Ammon's horn (tissue), 1 donor: ENCODE measurements around the gene GRB2.
"Not testable (repeated sequence)": the region's sequence is repeated elsewhere in the genome, so short reads cannot be mapped to it uniquely, and the experiment has no call there.

Experiments used
- DNase-seq: peaks from one replicate; pipeline ENCODE4 v3.0.0-alpha.2; 2016; ENCODE audit warnings: low spot score

The GRB2 gene

DNA sequence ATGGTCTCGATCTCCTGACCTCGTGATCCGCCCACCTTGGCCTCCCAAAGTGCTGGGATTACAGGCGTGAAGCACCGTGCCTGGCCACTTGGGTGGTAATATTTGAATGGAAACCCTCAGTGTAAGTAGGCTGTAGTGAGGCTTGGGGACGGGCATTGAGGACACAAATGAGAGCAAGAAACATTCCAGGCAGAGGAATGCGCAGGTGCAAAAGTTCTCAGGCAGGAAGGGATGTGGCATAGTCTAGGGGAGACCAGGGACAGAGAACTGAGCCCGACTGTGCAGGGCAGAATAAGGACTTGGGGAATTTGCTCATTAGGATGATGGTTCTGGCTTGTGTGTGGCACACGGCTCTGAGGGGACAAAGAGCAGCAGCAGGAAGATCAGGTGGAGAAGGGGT, 54.8 kb downstream of the GRB2 start:
- DNase-seq, result no peak

DNA sequence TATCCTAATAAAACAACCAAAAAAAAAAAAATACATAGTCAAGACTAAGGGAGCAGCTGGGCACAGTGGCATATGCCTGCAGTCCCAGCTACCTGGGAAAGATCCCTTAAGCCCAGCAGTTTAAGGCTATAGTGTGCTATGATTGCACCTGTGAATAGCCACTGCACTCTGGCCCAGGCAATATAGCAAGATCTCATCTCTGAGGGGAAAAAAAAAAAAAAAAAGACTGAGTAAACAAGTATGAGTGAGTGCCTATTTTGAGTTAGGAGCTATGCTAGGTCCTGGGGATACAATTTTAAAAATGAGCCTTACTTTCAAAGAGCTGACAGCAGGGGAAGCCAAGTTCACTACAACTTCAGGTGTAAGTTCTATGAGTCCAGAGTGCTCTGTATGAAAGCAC, 55.4 kb downstream of the GRB2 start:
- DNase-seq, result no peak

GRCh38 chr17:75349589-75349988, 55.9 kb downstream of the GRB2 start:
- DNase-seq, result no peak

- no peak for DNase-seq
These were observed 57.0 kb downstream of the GRB2 start for GRCh38 chr17:75348386-75349012.

GRCh38 chr17:75346906-75347305, 58.6 kb downstream of the GRB2 start:
- DNase-seq, result no peak

- DNase-seq, result not testable (repeated sequence)
These were observed 59.1 kb downstream of the GRB2 start for GRCh38 chr17:75346368-75346767.

GRCh38 chr17:75345514-75346167, 59.8 kb downstream of the GRB2 start:
- no peak for DNase-seq

- no peak for DNase-seq
These were observed 60.8 kb downstream of the GRB2 start for GRCh38 chr17:75344666-75345065.

DNA sequence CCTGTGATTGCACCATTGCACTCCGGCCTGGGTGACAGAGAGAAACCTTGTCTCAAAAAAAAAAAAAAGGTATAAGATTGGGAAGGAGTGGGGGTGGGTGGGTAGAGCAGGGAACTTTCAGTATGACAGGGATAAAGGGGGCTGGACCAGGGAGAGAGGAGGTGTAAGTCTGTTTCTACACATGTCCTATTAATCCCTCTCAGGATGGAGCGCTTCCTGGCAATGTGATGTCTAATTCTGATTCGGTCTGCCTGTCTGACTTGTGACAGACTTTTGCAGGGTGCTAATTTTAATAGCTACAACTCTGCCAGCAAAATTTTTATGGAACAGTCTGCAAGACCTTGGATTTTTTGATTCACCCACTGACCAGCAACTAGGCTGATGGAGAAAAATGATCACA, 62.5 kb downstream of the GRB2 start:
- no peak for DNase-seq

- DNase-seq, result no peak
These were observed 63.5 kb downstream of the GRB2 start for GRCh38 chr17:75341784-75342486.

DNA sequence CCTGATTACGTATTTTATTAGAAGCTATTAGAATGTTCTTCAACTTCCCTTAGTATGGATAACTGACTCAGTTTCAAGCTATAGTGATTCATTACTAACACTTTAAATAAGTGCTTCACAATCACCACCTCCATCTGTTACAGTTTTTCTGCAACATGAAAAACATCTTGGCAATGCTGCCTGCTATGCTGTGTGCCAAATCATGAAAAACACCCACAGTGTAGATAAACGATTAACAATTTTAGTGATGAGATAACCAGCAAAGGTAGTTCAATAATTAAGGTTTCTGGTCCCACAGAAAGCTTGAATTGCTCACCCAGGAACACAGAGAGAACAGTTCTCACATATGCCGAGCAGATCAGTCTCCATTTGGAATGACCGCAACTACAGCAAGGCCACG, 64.8 kb downstream of the GRB2 start:
- DNase-seq, result peak; percentile 67

DNA sequence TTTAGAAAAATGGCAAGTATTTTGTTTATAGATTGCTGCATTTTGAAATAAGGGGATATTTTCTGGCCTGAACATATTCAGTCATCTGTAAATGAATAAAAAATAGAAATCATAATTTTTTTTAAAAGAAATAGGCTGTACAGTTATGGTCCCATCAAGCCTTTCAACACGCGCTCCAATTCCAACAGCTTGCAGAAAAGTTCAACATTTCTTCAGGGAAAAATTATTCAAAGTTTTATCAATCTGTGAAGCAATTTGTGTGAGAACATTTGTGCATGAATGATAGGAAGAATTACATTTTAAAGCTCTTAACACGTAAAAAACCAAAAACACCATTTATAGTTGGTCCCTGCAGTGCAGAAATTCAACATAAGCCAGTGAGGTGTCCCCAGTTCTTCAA, 65.5 kb downstream of the GRB2 start:
- no peak for DNase-seq

GRCh38 chr17:75338335-75338734, 67.1 kb downstream of the GRB2 start:
- DNase-seq, result no peak

DNA sequence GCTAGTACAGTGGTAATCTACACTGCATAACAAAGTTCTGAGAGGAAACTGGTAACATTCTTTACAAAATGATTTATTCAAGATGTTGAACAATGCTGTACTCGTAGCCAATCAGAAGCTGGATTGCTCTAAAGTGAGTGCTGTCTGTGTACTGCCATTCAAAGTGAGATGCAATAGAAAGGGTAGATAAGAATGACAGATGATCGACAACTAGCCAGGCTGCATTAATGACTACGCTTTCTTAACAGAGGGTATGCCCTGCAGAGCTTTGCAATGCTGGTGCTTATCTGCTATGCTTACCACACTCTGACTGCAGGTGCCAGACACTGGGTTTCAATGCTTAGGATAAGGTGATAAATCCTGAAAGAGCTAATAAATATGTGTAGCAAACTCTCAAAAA, 70.2 kb downstream of the GRB2 start:
- DNase-seq, result no peak

GRCh38 chr17:75334723-75335122, 70.8 kb downstream of the GRB2 start:
- no peak for DNase-seq

- DNase-seq, result no peak
These were observed 73.8 kb downstream of the GRB2 start for GRCh38 chr17:75331671-75332070.

- no peak for DNase-seq
These were observed 77.7 kb downstream of the GRB2 start for GRCh38 chr17:75327757-75328156.

DNA sequence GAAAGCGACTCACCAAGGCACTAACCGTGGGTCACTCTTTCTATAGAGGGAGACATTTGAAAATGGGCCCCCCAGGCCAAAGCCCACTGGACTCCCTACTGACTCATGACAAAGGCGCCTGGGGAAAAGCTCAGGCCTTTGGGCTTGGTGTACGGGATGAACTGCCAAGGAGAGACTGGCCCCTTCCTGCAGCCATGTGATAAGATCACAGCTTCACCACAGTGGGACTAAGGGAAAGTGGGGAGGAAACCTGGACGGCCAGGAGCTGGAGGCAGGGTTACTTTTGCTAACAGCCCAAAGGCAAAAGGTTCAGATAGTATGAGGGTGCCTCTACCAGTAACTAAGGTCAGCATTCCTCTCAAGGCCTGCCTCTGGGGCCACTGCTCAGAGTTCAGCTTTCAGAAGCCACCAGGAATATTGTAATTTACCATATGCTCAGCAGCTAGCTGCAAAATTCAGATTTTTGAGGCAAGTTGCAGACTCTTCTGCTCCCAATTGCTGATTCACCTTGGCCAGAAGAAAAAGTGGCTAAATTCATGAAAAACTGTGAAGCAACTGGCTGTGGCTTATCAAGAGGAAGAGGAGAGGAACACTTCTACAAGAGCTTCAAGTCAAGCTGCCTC, 79.1 kb downstream of the GRB2 start:
- no peak for DNase-seq

DNA sequence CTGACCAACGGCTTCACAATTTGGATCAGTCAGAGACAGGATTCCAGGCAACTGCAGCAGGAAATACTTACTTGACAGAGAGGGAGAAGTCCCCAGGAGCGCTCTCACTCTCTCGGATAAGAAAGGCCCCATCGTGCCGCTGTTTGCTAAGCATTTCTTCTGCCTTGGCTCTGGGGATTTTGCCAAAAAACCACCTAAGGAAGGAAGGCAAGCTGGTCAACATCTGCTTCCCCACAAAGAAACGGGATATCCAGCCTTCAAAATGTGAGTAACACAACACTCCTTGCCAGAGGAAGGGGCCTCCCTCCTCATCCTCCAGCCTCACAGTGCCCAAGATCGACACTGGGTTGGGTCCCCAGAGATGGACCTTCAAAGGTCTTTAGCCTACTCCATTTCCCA, 79.7 kb downstream of the GRB2 start:
- peak; percentile 32 for DNase-seq

DNA sequence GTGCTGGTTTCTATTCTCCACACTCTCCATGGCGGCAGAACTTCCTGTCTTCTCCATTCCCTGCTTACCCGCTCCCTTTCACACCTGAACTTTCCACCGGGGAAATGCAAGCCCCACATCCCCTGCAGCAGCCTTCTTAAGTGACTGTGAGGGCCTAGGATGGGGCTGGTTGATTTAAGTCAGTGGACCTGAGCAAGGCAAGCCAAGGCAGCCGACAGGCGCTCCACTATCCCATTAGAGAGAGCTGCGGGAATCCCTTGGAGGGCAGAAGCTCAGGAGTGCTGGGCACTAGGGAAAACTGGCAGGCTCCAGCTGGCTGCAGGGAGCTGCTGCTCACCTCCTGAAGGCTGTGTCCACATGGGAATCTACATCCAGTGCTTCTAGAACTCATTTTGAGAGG, 80.1 kb downstream of the GRB2 start:
- DNase-seq, result no peak

GRCh38 chr17:75321506-75321905, 84.0 kb downstream of the GRB2 start:
- DNase-seq, result no peak

DNA sequence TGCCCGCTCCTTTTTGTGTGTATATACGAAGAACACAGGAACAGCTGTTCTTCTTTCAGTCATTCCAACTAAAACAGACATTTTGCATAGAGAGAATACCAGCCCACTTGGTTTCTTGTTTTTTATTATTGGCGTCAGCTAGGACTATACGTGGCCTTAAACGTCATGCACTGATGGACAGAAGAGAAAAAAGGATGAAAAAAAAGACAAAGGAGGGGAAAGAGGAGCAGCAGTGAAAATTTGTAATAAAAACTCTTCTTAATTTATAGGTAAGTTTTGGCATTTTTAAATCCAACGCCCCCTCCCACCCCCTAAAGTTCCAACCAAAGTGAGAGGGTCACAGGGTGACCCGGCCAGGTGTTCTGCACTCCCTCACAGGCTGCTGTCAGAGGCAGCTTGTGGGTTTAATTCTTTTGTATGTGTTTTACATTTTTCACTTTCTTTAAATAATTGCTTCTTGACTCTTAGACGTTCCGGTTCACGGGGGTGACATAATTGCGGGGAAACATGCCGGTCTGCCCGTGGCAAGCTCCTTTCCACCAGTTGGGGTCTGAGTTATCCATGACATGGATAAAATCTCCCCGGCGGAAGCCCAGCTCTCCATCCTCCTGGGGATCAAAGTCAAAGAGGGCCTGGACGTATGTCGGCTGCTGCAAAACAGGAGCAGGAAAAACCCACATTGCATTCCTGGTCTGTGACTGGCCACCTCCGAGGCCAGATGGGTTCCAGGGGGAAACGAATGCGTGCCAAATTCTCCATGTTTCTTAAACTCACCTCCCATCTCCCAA, 85.4 kb downstream of the GRB2 start:
- DNase-seq, result no peak
